ENCODE measurements around the gene GPC1. TPM values are rescaled to one million over a fixed set of nuclear protein-coding genes. Genes with fewer than 3 reads are reported as not detected.

GPC1 gene
- total and polyA plus RNA-seq, 5 donors from 2014 or later, result 0.06 to 0.91 (median 0.39) TPM

- DNase-seq (no peak), ATAC-seq (ENCODE audit: low read depth in 2 of 2) (no peak)
- H3K4me1 Mint-ChIP-seq, result peaks cover 0 to 5% (median 0%) of the 10 kb centered on the region in 4 donors
- peaks cover 0 to 2% (median 0%) of the 10 kb centered on the region in 7 donors for H3K9me3 Mint-ChIP-seq
- Histone ChIP-seq H3K27ac (ENCODE audit: insufficient read depth, low read length, poor library complexity, severe bottlenecking) (no peak overlapping the region), H3K9me3 (ENCODE audit: control insufficient read depth in 2 of 2, low read length in 2 of 2) (no peaks in the 10 kb centered on the region), H3K4me1 (ENCODE audit: control insufficient read depth, insufficient read depth, low read length, poor library complexity, severe bottlenecking) (peaks cover 19% of the 10 kb centered on the region), H3K27me3 (ENCODE audit: control insufficient read depth, insufficient read depth, low read length) (peaks cover 3% of the 10 kb centered on the region), H3K4me3 (ENCODE audit: low read depth, low read length) (no peak overlapping the region), H3K36me3 (ENCODE audit: control insufficient read depth, insufficient read depth, low read length) (no peaks in the 10 kb centered on the region)
- no peaks in the 10 kb centered on the region for H3K36me3 Mint-ChIP-seq
- H3K27me3 Mint-ChIP-seq, result peaks cover 12% of the 10 kb centered on the region
- no peak overlapping the region for H3K27ac Mint-ChIP-seq
- H3K4me3 Mint-ChIP-seq, result no peak overlapping the region
These were observed 3.6 kb upstream of the GPC1 start for GRCh38 chr2:240431661-240432424.

GRCh38 chr2:240432430-240432819 lies 3.0 kb upstream of the GPC1 start:
- H3K36me3 ChIP-seq (ENCODE audit: control insufficient read depth, insufficient read depth, low read length), result no peaks in the 10 kb centered on the region

GRCh38 chr2:240432820-240433801 lies 2.4 kb upstream of the GPC1 start:
- H3K36me3 Mint-ChIP-seq, result no peaks in the 10 kb centered on the region
- no peak for ATAC-seq (ENCODE audit: low read depth in 2 of 2)
- Histone ChIP-seq H3K27me3 (ENCODE audit: control insufficient read depth, insufficient read depth, low read length) (peaks cover 10% of the 10 kb centered on the region), H3K27ac (ENCODE audit: insufficient read depth, low read length, poor library complexity, severe bottlenecking) (no peak overlapping the region), H3K9me3 (ENCODE audit: control insufficient read depth in 2 of 2, low read length in 2 of 2) (no peaks in the 10 kb centered on the region), H3K36me3 (ENCODE audit: control insufficient read depth, insufficient read depth, low read length) (no peaks in the 10 kb centered on the region), H3K4me3 (ENCODE audit: low read depth, low read length) (no peak overlapping the region), H3K4me1 (ENCODE audit: control insufficient read depth, insufficient read depth, low read length, poor library complexity, severe bottlenecking) (peaks cover 20% of the 10 kb centered on the region)
- H3K27ac Mint-ChIP-seq, result peak overlapping the region in 1 of 3 donors; percentile 82
- H3K9me3 Mint-ChIP-seq, result peaks cover 0 to 2% (median 0%) of the 10 kb centered on the region in 7 donors
- H3K4me1 Mint-ChIP-seq, result peaks cover 0 to 13% (median 1%) of the 10 kb centered on the region in 4 donors
- DNase-seq, result no peak
- peaks cover 24% of the 10 kb centered on the region for H3K27me3 Mint-ChIP-seq
- H3K4me3 Mint-ChIP-seq, result peak overlapping the region; percentile 52 to 86 (median 64)

More at GRCh38 chr2:240432430-240432819, 3.0 kb upstream of the GPC1 start:
- Mint-ChIP-seq H3K4me1 (peaks cover 0 to 10% (median 0%) of the 10 kb centered on the region in 4 donors), H3K27me3 (peaks cover 17% of the 10 kb centered on the region), H3K27ac (no peak overlapping the region), H3K36me3 (no peaks in the 10 kb centered on the region), H3K4me3 (peak overlapping the region in 2 of 4 donors; percentile 26 to 86), H3K9me3 (peaks cover 0 to 2% (median 0%) of the 10 kb centered on the region in 7 donors)
- peaks cover 4% of the 10 kb centered on the region for H3K27me3 ChIP-seq (ENCODE audit: control insufficient read depth, insufficient read depth, low read length)
- DNase-seq, result no peak
- H3K9me3 ChIP-seq (ENCODE audit: control insufficient read depth in 2 of 2, low read length in 2 of 2), result no peaks in the 10 kb centered on the region
- H3K4me1 ChIP-seq (ENCODE audit: control insufficient read depth, insufficient read depth, low read length, poor library complexity, severe bottlenecking), result peaks cover 20% of the 10 kb centered on the region
- H3K27ac ChIP-seq (ENCODE audit: insufficient read depth, low read length, poor library complexity, severe bottlenecking), result no peak overlapping the region
- no peak overlapping the region for H3K4me3 ChIP-seq (ENCODE audit: low read depth, low read length)
- ATAC-seq (ENCODE audit: low read depth in 2 of 2), result no peak

- Mint-ChIP-seq H3K27ac (peak overlapping the region in 1 of 3 donors; percentile 36), H3K4me1 (peaks cover 0 to 13% (median 1%) of the 10 kb centered on the region in 4 donors), H3K36me3 (no peaks in the 10 kb centered on the region), H3K4me3 (peak overlapping the region; percentile 86 to 89 (median 88)), H3K27me3 (peaks cover 17% of the 10 kb centered on the region), H3K9me3 (peaks cover 0 to 2% (median 0%) of the 10 kb centered on the region in 7 donors)
- ATAC-seq (ENCODE audit: low read depth in 2 of 2) (no peak), DNase-seq (no peak)
- Histone ChIP-seq H3K27me3 (ENCODE audit: control insufficient read depth, insufficient read depth, low read length) (peaks cover 9% of the 10 kb centered on the region), H3K27ac (ENCODE audit: insufficient read depth, low read length, poor library complexity, severe bottlenecking) (no peak overlapping the region), H3K36me3 (ENCODE audit: control insufficient read depth, insufficient read depth, low read length) (no peaks in the 10 kb centered on the region), H3K4me1 (ENCODE audit: control insufficient read depth, insufficient read depth, low read length, poor library complexity, severe bottlenecking) (peaks cover 20% of the 10 kb centered on the region), H3K4me3 (ENCODE audit: low read depth, low read length) (no peak overlapping the region), H3K9me3 (ENCODE audit: control insufficient read depth in 2 of 2, low read length in 2 of 2) (no peaks in the 10 kb centered on the region)
These were observed 1.3 kb upstream of the GPC1 start for GRCh38 chr2:240433973-240434727.

- peaks cover 20% of the 10 kb centered on the region for H3K4me1 ChIP-seq (ENCODE audit: control insufficient read depth, insufficient read depth, low read length, poor library complexity, severe bottlenecking)
- peak; percentile 75 to 79 for ATAC-seq (ENCODE audit: low read depth in 2 of 2)
- Mint-ChIP-seq H3K27ac (peak overlapping the region in 1 of 3 donors; percentile 36), H3K4me3 (peak overlapping the region; percentile 86 to 89 (median 88)), H3K27me3 (peaks cover 17% of the 10 kb centered on the region), H3K4me1 (peaks cover 0 to 13% (median 1%) of the 10 kb centered on the region in 4 donors), H3K36me3 (no peaks in the 10 kb centered on the region), H3K9me3 (peaks cover 0 to 2% (median 0%) of the 10 kb centered on the region in 7 donors)
- no peak overlapping the region for H3K4me3 ChIP-seq (ENCODE audit: low read depth, low read length)
- H3K27ac ChIP-seq (ENCODE audit: insufficient read depth, low read length, poor library complexity, severe bottlenecking), result no peak overlapping the region
- no peaks in the 10 kb centered on the region for H3K9me3 ChIP-seq (ENCODE audit: control insufficient read depth in 2 of 2, low read length in 2 of 2)
- DNase-seq, result peak; percentile 81 to 82 (median 82)
- peaks cover 9% of the 10 kb centered on the region for H3K27me3 ChIP-seq (ENCODE audit: control insufficient read depth, insufficient read depth, low read length)
- no peaks in the 10 kb centered on the region for H3K36me3 ChIP-seq (ENCODE audit: control insufficient read depth, insufficient read depth, low read length)
These were observed 571 bp upstream of the GPC1 start for GRCh38 chr2:240434728-240435456.

GRCh38 chr2:240435948-240436682 lies 652 bp downstream of the GPC1 start:
- Mint-ChIP-seq H3K27me3 (peaks cover 17% of the 10 kb centered on the region), H3K4me3 (peak overlapping the region in 2 of 4 donors; percentile 66 to 73), H3K4me1 (peaks cover 0 to 13% (median 1%) of the 10 kb centered on the region in 4 donors), H3K9me3 (peaks cover 0 to 1% (median 0%) of the 10 kb centered on the region in 7 donors), H3K36me3 (no peaks in the 10 kb centered on the region), H3K27ac (no peak overlapping the region)
- peaks cover 20% of the 10 kb centered on the region for H3K4me1 ChIP-seq (ENCODE audit: control insufficient read depth, insufficient read depth, low read length, poor library complexity, severe bottlenecking)
- H3K9me3 ChIP-seq (ENCODE audit: control insufficient read depth in 2 of 2, low read length in 2 of 2), result no peaks in the 10 kb centered on the region
- no peak overlapping the region for H3K4me3 ChIP-seq (ENCODE audit: low read depth, low read length)
- peak in 1 of 3 donors; percentile 15 for DNase-seq
- H3K27ac ChIP-seq (ENCODE audit: insufficient read depth, low read length, poor library complexity, severe bottlenecking), result no peak overlapping the region
- no peak for ATAC-seq (ENCODE audit: low read depth in 2 of 2)
- peaks cover 9% of the 10 kb centered on the region for H3K27me3 ChIP-seq (ENCODE audit: control insufficient read depth, insufficient read depth, low read length)
- no peaks in the 10 kb centered on the region for H3K36me3 ChIP-seq (ENCODE audit: control insufficient read depth, insufficient read depth, low read length)

Data from CD4-positive, CD25-positive, alpha-beta regulatory T cell (primary cell).